ENCODE measurements around the gene MINK1. TPM values are rescaled to one million over a fixed set of nuclear protein-coding genes. Genes with fewer than 3 reads are reported as not detected.
A peak's percentile ranks its signal among the peaks of the same experiment; 100 is the strongest.

Gene MINK1
- total RNA-seq, 4 donors from 2014 or later, result 128 to 406 (median 181) TPM

DNA sequence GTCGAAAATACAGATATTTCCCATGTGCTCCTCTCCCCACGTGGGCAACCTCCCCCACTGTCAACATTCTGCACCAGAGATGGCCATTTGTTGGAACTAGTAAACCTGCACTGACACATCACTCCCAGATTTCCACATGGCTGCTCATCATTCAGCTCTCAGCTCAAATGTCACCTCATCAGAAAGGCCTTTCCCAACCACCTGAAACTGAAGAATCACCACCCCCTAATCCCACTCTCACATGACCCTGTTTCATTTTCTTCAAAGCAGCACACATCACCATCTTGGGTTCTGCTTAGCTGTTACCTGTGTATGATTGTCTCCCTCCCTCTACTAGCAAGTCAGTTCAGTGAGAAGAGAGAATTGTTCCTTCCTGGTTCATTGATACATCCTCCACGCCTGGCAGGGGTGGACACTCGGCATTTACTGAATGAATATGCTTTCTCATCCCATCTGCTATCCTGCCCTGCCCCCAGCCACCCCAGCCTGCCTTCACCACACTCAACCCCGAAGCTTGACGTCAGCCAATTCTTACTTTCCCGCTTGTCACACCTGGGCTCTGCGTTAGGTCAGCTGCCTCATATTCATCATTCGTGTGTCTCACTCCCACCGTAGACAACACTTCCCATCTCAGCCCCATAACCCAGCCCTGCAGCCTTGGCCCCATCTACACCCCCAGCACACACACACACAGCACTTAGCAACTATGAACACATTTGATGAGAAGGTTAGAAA lies 32.5 kb upstream of the MINK1 start:
- Histone ChIP-seq H3K27ac (no peak overlapping the region), H3K27me3 (no peaks in the 10 kb centered on the region), H3K4me3 (no peak overlapping the region), H3K36me3 (peaks cover 0 to 17% (median 4%) of the 10 kb centered on the region in 4 donors), H3K9me3 (no peaks in the 10 kb centered on the region), H3K4me1 (peaks cover 0 to 12% (median 9%) of the 10 kb centered on the region in 4 donors)
- DNase-seq, result no peak
- in situ Hi-C loops (cut with MboI; ENCODE audit: low pct_ligation_motif_present in 1 of 4, low pct_unique_long_range_greater_than_20kb in 1 of 4, low sequenced_read_pairs in 3 of 4), result no loop called here
- TF ChIP-seq CTCF (IDR thresholded peaks at IDR 0.05) (no peak), POLR2AphosphoS5 (IDR thresholded peaks at IDR 0.05) (no peak), EP300 (IDR thresholded peaks at IDR 0.05; ENCODE audit: low read depth) (no peak), POLR2A (IDR thresholded peaks at IDR 0.05) (no peak)
- intact Hi-C loops (cut with DNase I; ENCODE audit: low total_unique reads), result no loop called here
- WGBS, 2 donors (ENCODE audit: low coverage in 1 of 2), result 80 to 84% methylated on average over 10 of the region's 10 CpGs

DNA sequence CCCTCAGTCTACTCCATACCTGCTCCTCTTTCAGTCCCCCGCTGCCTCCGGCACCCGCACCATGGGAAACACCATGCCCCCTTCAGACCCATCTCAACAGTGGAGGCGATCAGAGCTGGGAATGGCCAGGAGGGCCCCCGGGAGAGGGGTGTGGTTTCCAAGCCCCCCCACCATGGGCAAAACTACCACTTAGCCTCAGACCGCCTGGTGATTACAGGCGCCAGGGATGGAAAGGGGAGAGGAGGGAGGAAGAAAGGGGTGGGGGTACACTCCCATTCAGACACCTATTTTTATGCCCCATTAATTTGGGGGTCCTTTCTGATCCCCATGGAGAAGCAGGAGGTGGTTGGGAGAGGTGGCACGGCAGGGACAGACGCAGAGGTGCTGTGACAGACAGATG lies 30.9 kb upstream of the MINK1 start, which contains the start of gene C17orf114:
C17orf114 (minus strand) TSS at position 101 of the 400 bp plus-strand sequence.
- in situ Hi-C loops (cut with MboI; ENCODE audit: low pct_ligation_motif_present in 1 of 4, low pct_unique_long_range_greater_than_20kb in 1 of 4, low sequenced_read_pairs in 3 of 4), result no loop called here
- TF ChIP-seq POLR2AphosphoS5 (IDR thresholded peaks at IDR 0.05) (no peak), CTCF (IDR thresholded peaks at IDR 0.05) (no peak), POLR2A (IDR thresholded peaks at IDR 0.05) (no peak), EP300 (IDR thresholded peaks at IDR 0.05; ENCODE audit: low read depth) (no peak)
- WGBS, 2 donors (ENCODE audit: low coverage in 1 of 2), result 83% methylated on average over 9 of the region's 9 CpGs; no CpG with 5 or more reads in 1 of the 2 donors
- H3K4me3 ChIP-seq, result no peak within 1 kb of the TSS
- DNase-seq, result no peak
- H3K9me3 ChIP-seq, result no peaks in the 10 kb centered on the region
- peaks cover 0 to 17% (median 4%) of the 10 kb centered on the region in 4 donors for H3K36me3 ChIP-seq
- H3K27ac ChIP-seq, result no peak within 1 kb of the TSS
- intact Hi-C loops (cut with DNase I; ENCODE audit: low total_unique reads), result no loop called here
- no peaks in the 10 kb centered on the region for H3K27me3 ChIP-seq
- peaks cover 6 to 9% (median 8%) of the 10 kb centered on the region in 4 donors for H3K4me1 ChIP-seq

- peak overlapping the region; percentile 82 to 93 (median 82) for H3K27ac ChIP-seq
- intact Hi-C loops (cut with DNase I; ENCODE audit: low total_unique reads), result loop anchor here (5.0 kb wide), 1 partner anchor 81 kb away; no protein-coding TSS in a partner anchor
Measured at GRCh38 chr17:4806456-4806776, 26.7 kb upstream of the MINK1 start.

More at GRCh38 chr17:4806456-4806776, 26.7 kb upstream of the MINK1 start:
- in situ Hi-C loops (cut with MboI; ENCODE audit: low pct_ligation_motif_present in 1 of 4, low pct_unique_long_range_greater_than_20kb in 1 of 4, low sequenced_read_pairs in 3 of 4), result no loop called here
- TF ChIP-seq POLR2AphosphoS5 (IDR thresholded peaks at IDR 0.05) (no peak), POLR2A (IDR thresholded peaks at IDR 0.05) (no peak), EP300 (IDR thresholded peaks at IDR 0.05; ENCODE audit: low read depth) (no peak), CTCF (IDR thresholded peaks at IDR 0.05) (no peak)
- Histone ChIP-seq H3K4me1 (peaks cover 11 to 20% (median 17%) of the 10 kb centered on the region in 4 donors), H3K9me3 (no peaks in the 10 kb centered on the region), H3K27me3 (no peaks in the 10 kb centered on the region), H3K4me3 (peak overlapping the region; percentile 30 to 98 (median 91)), H3K36me3 (no peaks in the 10 kb centered on the region)
- WGBS, 2 donors (ENCODE audit: low coverage in 1 of 2), result 0 to 1% methylated on average over 5 to 10 of the region's 16 CpGs
- DNase-seq, result peak; percentile 33

All from transverse colon (tissue), 4 donors.